GM21737 (cell line): ENCODE results near the gene RPTOR.
"Not testable (repeated sequence)": the region's sequence is repeated elsewhere in the genome, so short reads cannot be mapped to it uniquely, and the experiment has no call there.

Experiments used
- ATAC-seq: cut with Tn5 transposase; IDR thresholded peaks from one replicate; pipeline ENCODE4 v1.9.1; 2021; ENCODE audit warnings: mild to moderate bottlenecking, moderate library complexity; ENCODE audit not compliant: unreplicated experiment

The RPTOR gene

DNA sequence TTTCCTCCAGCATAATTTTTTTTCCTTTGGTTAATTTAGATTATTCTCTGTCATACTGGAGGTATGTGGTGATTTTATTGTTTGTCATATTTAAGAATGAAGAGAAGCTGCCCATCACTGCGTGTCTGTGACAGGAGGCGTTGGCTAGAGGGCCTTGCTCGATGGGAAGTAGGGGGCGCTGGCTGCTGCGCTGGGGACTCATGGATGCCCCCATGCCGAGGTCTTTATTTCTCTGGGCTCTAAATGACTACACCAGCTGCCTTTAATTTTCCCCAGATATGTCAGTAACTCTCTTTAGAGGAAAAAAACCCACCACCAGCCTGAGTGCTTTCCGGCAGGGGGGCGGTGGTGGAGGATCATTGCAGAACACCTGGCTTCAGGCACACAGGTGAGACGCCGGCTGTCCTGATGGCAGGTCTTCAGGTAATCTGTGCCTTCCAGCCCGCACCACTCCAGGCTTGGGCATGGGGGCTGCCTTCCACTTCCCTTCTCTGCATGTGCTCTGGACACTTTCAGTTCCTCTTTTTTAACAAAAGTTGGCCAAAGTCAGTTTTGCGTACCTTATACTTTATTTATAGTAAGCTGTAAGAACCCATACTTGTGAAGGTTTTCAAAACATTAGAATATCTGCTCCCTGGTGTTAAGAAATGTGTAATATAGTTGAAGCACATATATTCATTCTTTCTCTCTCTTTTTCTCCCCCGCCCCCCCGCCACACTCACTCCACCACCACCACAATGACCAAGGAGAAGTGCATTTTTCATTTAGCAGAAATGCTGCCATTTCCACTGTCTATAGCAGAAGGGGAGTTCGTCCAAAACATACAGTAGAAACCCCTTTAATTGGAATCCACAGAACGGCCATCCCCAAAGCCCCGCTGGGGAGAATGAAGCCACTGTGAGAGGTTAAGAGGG is 192.7 kb downstream of the RPTOR start:
- peak; percentile 65 for ATAC-seq

DNA sequence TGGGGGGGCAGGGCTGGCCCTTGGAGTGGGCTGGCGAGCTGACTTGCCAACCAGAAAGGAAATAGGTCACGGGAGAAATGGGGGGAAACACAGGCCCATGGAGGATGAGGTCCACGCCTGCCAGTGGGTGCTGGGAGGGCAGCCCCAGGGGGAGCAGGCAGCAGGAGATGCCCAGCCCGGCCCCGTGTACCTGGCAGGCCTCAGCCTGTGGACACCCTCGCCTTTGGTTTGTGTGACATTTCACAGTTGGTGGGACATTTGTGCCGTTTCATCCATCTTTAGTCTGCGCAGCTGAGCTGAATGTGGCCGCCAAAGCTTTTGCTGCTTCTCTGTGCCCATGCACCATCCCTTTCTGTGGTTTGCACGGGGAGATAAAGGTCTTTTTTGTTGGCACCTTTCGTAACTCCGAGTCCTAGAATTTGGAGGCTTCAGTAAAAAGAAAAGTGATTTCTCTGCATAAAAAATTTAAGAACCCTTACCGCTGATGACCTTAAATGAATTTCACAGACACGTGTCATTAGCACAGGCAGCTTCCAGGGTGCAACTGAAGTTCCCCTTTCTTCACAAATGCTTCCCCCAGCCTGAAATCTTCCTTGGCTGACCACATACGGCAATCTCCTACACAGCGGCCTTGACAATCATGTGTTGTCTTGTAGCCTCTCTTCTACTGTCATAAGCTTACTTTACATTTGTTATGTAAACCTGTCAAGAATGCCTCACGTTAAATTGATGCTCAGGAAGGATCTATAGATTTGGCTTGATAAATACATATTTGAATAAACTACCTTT is 193.6 kb downstream of the RPTOR start:
- ATAC-seq, result no peak

DNA sequence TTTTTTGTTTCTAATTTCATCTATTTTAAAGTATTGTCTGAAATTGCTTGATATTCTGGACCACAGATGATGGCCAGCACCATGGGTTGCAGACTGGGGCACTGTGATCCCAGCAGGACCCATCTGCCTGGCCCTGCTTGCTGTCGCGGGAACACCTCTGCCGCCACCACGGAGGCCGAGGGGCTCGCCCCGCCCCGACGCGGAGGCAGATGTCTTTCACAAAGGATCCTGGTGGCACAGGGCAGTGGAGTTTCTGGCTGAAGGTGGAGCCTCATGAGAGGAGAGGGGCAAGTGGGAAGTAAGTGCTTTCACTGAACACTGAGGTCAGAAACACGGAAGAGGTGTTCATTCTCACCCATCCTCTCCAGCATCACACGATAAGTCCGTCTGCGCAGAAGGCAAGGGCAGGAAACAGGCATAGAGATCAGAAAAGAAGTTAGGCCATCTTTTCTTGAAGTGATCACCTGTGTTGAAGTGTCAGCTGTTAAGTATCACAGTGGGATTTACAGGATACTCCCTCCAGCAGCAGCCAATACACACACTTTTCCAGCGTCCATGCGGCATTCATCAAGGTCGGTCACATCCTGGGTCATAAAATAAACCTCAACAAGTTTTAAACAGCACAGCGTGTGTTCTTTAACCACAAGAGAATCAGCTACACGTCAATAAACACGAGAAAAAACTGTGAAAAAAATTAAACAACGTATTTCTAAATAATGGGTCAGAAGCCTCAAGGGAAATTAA is 194.5 kb downstream of the RPTOR start:
- no peak for ATAC-seq

DNA sequence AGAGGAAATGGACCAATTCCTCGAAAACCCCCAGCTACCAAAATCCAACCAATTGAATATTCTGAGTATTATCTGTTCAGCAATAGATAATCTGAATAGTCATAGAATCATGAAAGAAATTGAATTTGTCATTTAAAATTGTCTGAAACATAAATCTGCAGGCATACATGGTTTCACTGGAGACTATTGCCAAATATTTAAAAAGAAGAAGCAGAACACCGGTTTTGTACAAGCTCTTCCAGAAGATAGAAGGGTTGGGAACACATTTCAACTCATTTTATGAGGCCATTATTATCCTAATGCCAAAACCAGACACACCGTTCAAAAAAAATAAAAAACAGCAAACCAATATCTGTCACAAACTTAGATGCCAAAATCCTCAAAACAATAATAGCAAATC is 195.5 kb downstream of the RPTOR start:
- no peak for ATAC-seq

DNA sequence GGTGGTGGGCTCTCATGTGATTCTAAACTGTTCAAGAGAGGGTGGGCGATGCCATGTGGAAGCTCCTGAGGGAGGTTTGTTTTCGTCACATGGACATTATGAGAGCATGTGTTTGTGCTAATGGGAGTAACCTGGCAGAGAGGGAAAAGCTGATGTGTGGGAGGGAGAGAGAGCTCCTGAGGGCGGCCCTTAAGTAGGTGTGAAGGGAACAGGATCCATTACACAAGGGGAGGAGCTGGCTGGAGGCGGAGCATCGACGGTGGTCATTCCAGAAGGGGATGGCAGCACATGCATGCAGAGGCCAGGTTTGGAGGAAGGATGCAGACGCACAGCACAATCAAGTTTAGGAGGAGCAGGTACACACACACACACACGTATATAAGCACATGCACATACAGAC is 197.5 kb downstream of the RPTOR start:
- no peak for ATAC-seq

DNA sequence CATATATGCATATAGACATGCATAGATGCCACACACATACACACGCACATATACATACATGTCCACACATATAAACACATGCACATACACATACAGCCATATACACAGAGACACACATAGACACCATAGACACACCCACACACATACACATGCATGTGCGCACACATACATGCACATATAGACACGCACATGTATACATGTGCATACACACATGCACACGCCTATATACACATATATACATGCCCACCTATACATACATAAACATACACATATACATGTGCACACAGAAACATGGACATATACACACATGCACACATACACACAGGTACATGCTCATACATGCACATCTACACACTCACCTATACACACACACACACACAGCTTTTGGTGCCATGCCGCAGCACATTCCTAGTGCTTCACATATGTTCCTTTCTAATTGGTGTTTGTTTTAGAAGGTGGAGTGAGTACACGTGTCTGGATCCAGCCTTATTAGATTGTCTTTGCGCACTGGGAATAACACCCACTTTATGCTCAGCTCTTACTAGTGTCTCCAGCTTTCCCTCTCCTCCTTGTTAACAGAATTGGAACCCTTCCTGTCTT is 198.0 kb downstream of the RPTOR start:
- ATAC-seq, result no peak

DNA sequence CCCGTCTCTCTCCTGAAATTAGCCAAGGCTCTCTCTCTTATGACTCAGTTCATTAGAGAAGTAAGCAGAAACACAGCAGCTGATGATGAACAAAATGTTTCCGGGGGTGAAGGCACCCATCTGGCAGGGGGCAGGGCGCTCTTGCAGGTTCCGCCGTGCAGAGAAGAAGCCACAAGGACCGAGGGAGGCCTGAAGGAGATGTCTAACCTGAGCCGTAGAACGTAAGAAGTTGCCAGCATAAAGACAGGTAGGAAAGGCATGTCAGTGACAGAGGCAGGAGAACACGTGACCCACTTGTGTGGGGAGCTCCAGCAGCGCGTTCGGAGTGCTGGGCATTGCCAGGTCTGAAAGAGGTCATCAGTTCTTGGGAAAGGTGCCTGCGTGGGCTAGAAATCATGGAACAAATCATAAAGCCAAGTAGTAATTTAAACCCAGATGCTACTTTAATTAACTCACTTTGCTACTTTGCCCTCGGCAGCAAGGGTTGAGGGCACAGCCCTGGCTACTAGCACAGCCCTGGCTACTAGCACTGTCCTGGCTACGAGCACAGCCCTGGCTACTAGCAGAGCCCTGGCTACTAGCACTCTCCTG is 198.6 kb downstream of the RPTOR start:
- no peak for ATAC-seq

DNA sequence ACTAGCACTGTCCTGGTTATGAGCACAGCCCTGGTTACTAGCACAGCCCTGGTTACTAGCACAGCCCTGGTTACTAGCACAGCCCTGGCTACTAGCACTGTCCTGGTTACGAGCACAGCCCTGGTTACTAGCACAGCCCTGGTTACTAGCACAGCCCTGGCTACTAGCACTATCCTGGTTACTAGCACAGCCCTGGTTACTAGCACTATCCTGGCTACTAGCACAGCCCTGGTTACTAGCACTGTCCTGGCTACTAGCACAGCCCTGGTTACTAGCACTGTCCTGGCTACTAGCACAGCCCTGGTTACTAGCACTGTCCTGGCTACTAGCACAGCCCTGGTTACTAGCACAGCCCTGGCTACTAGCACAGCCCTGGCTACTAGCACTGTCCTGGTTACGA is 199.3 kb downstream of the RPTOR start:
- ATAC-seq, result not testable (repeated sequence)

DNA sequence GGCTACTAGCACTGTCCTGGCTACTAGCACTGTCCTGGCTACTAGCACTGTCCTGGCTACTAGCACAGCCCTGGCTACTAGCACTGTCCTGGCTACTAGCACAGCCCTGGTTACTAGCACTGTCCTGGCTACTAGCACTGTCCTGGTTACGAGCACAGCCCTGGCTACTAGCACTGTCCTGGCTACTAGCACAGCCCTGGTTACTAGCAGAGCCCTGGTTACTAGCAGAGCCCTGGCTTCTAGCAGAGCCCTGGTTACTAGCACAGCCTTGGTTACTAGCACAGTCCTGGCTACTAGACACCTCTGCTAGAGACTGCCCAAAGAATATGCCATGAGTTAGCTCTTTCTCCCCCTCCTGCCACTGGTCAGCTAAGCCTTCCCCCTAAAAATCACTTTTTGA is 200.1 kb downstream of the RPTOR start:
- ATAC-seq, result not testable (repeated sequence)

DNA sequence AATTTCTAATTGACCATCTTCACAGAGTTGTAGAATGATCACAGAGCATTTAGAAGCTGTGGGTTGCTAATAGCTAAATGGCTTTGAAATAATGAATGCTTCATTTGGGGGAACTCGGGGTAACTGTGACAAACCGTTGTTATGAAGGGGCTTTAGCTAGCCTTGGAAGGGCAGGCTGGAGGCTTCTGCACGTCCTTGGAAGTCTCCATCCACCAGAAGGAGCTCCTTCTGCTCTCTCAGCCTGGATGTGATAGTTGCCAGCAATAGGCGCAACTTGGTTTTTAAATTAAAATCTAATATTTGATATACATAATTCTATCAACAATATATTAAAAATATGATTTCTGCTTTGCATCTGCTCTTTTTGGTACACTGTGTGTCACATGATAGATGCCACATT is 200.5 kb downstream of the RPTOR start:
- no peak for ATAC-seq

DNA sequence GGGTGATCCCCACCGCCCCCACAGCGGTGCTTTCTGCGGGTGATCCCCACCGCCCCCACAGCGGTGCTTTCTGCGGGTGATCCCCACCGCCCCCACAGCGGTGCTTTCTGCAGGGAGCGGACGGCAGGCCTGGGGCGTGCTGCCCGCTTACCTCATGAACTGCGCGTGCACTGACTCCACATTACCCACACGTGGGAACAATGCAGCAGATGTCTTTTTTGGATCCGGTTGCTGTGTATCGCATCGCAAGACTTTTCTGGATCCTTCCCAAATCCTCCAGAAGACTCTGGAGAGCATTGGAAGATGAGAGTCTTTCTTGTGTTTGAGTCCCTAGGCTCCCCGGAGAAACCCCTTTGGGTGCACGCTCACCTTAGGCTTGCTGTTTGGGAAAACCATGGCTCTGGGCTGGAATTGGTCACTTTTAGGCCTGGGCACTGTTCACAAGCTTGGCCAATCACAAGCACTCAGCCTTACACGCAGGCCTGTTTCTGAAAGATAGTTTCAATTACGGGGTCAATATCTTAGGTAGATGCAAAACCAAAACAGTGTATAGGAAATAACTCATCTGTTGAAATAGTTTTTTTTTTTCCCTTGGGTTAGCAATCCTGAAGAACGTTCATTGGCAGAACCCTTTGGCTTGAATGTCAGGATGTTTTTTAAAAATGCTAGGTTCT is 201.8 kb downstream of the RPTOR start:
- no peak for ATAC-seq

DNA sequence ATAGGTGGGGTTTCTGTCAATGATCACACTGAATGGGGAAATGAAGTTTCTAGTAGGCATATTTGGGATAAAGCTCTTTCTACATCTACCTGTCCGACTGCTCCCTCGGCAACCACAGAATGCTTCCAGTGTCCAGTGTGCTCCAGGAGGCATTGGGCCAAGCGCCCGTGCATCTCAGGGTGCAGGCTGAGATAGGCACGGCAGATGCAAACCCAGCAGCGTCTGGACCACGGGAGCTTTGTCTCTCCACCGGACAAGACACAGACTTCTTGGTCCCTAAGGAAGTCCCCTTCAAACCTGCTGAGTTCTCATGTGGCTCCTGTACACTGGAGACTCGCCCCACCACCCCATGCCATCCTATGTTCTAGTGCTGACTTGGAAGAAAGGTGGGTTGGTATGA is 202.8 kb downstream of the RPTOR start:
- no peak for ATAC-seq

DNA sequence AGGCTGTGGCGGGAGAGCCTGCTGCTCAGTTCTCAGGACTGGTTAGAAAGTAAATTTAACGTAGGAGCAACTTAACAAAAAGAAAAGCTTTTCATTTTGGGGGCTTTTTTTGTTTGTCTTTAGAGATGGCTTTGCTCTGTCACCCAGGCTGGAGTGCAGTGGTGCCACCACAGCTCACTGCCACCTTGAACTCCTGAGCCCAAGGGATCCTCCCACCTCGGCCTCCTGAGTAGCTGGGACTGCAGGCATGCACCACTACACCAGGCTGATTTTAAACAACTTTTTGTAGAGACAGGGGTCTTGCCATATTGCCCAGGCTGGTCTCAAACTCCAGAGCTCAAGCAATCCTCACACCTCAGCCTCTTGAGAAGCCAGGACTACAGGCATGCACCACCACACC is 205.0 kb downstream of the RPTOR start:
- ATAC-seq, result no peak

DNA sequence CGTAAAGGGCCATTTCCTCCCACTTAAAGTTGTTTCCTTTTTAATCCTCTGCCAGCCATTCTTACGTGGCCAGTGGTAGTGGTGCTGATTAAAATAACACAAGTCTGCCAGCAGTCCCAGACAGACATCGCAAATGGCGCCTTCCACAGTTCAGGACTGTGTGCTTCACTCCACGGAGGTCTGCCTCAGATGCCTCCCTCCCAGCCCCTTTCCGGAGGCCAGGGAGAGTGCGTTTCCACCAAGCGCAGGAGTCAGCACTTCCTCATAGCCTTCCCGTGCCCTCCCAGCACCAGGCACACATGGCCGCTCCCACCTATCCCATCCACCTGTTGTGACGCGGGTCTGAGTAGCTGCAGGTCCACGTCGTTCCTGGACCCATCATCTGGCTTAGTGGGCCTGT is 205.6 kb downstream of the RPTOR start:
- no peak for ATAC-seq

DNA sequence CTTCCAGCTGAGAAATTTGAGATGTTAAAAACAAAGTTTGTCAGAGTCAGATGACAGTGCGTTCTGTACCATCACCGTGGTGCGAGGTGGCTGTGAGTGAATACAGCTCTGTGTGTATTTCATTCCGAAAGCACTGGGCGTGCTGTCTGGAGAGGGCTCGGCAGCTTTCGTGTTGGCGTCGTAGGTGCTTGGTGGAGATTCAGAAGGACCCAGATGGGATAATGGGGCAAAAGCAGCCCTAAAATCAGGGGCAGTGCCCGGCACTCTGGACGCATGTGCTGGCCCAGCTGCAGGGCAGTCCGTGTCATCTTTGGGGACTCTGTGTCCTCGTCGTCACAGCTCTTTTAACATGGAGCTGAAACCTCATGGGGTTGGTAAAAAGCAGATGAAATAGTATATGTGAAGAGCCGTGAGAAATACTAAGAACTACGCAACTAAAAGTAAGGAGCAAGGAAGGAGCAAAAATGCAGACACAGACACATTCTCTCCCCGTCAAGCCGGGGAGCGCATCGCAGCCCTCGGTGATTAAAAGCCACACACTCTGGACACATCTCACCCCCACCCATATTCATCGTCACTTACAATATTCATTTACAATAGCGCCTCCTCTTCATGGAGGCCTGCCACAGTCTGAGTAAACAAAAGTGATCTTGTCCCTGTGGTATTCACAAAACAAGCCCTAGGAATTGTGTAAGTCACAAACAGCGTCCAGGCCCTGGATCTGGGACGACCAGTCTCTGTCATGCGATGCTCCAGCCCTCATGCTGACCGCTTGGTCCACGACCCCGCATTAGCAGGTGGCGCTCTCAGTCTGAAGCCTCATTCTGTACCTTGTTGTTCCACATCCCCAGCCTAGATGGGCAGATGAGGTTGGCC is 206.7 kb downstream of the RPTOR start:
- no peak for ATAC-seq

DNA sequence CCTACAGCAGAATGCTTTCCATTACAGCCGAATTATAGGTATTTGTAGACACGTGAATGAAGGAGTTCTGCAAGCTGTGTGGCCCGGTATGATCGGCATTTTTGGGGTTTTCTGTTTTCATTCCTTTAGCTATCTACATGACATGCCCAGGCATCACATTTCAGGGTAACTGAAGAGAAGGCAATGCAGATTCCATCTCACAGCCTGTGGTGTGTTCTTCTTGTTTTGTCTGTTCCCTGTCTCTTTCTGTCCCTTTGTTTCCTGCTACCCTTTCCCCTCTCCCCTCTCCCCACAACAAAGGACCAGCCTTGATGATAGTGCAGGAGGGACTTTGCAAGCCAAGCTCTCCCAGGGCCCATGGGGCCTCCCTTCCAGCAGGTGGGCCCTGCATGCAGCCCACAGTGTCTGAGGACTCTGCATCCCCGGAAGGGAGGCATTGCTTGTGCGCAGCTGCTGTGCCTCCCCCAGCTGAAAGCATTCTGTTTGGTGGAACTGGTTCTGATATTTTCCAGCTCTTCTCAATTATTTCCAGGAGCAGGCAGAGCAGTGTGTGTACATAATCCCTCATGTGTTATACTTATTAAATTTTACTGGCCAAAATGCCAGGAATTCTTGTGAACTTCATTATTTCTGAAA is 207.4 kb downstream of the RPTOR start:
- no peak for ATAC-seq

DNA sequence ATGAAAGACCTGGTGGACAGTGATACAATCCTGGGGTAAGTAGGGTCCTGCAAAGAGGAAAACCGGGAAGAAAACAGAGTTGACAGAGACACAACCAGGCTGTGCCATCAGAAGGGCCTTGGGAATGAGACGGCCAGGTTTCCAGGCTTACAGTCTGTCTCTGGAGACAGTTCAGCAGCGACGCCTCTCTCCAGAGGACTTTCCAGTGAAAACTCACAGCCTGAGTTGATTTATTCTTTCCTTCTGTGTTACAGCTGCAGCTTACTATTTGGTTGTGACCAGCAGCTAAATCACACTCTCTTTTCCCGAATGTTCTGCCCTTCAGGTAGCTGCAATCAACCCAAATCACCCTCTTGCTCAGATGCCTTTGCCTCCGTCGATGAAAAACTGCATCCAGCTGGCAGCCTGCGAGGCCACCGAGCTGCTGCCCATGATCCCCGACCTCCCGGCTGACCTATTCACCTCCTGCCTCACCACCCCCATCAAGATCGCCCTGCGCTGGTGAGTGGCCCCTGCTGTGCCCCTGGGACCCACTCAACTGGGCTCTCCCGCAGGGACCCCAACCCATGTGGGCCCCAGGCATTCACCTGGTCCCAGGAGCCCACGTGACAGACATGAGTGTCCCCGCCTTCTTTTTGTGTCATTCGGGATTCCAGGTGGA is 209.2 kb downstream of the RPTOR start:
- ATAC-seq, result no peak

DNA sequence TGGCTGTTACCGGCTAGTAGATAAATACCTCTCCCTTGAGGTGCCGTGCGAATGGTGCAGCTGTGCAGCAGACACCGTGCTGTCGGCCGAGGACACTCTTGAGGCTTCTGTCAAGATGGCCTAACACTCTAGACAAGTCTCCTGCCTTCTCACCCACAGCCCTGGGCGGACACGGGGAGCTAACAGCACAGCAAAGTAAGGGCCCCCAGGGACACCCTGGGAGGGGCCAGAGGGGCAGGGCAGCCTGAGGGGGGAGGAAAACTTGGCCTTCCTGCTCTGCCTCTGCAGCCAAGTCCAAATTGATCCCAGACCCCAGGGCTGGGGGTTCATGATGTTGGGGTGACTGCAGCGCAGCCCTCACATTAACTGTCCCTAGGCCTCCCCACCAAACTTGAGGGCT is 210.2 kb downstream of the RPTOR start:
- ATAC-seq, result no peak
